HEK293 (cell line): ENCODE data around the gene BOC.

Source experiments
- CTCF ChIA-PET: fragments of 350-600 bp; formaldehyde crosslinking; extraction: SDS; loops from one replicate; lab custom pipeline; 2021; ENCODE audit warnings: antibody characterized with exemption; lab: Yijun Ruan, JAX
- POLR2A ChIA-PET: fragments of 300-600 bp; formaldehyde crosslinking; extraction: SDS; loops from one replicate; lab custom pipeline; 2020; ENCODE audit warnings: antibody characterized with exemption, inconsistent platforms; lab: Yijun Ruan, JAX
- H3K27ac ChIP-seq: fragments of 200-500 bp; sonication (Bioruptor generic); 2 replicates; pipeline ENCODE4 v1.5.1; 2014; ENCODE audit warnings: low read depth, low read length, control low read depth, inconsistent platforms; ENCODE audit errors: extremely low read depth
- H3K36me3 ChIP-seq, 2 experiments: fragments of 200-500 bp in 1 of 2; sonication (Bioruptor generic) in 1 of 2; 1 replicate in 1 of 2; 2 replicates in 1 of 2; pipeline ENCODE4 v1.5.1; 2014 to 2017; ENCODE audit warnings: inconsistent platforms in 2 of 2, low read length in 2 of 2; ENCODE audit not compliant: control insufficient read depth in 2 of 2, insufficient read depth in 1 of 2
- H3K4me1 ChIP-seq: fragments of 200-500 bp; sonication (Bioruptor generic); 2 replicates; pipeline ENCODE4 v1.5.1; 2014; ENCODE audit warnings: mild to moderate bottlenecking, low read length, inconsistent platforms; ENCODE audit not compliant: control insufficient read depth, insufficient read depth
- H3K4me3 ChIP-seq: 2 replicates; pipeline ENCODE4 v1.5.1; 2011; ENCODE audit warnings: low read depth, mild to moderate bottlenecking, control low read depth, low read length, moderate library complexity
- H3K9me3 ChIP-seq: fragments of 200-500 bp; sonication (Bioruptor generic); 2 replicates; pipeline ENCODE4 v1.5.1; 2014; ENCODE audit warnings: low read depth, low read length, inconsistent platforms; ENCODE audit not compliant: control insufficient read depth, insufficient read depth
- KLF1 ChIP-seq: fragments of 450-650 bp; formaldehyde crosslinking; IDR thresholded peaks from 2 replicates; pipeline ENCODE4 v1.5.1; 2016; ENCODE audit warnings: missing biosample characterization, missing genetic modification characterization
- KLF10 ChIP-seq: fragments of 450-650 bp; IDR thresholded peaks from 2 replicates; pipeline ENCODE4 v1.5.1; 2018; ENCODE audit warnings: missing biosample characterization, mild to moderate bottlenecking, missing genetic modification characterization
- MEIS1 ChIP-seq: sonication (generic); formaldehyde crosslinking; IDR thresholded peaks from 2 replicates; pipeline ENCODE4 v1.8.1; 2022; ENCODE audit warnings: missing genetic modification reagents, mild to moderate bottlenecking, borderline replicate concordance
- PATZ1 ChIP-seq: fragments of 450-650 bp; formaldehyde crosslinking; IDR thresholded peaks from 2 replicates; pipeline ENCODE4 v1.5.1; 2016; ENCODE audit warnings: missing biosample characterization, missing genetic modification characterization
- REPIN1 ChIP-seq: fragments of 450-650 bp; formaldehyde crosslinking; IDR thresholded peaks from 2 replicates; pipeline ENCODE4 v1.5.1; 2017; ENCODE audit warnings: missing biosample characterization, missing genetic modification characterization, low read depth
- TCF7L2 ChIP-seq: IDR thresholded peaks from 2 replicates; pipeline ENCODE4 v1.6.1; 2011; ENCODE audit warnings: low read depth, mild to moderate bottlenecking, inconsistent platforms, low read length, moderate library complexity, borderline replicate concordance
- ZBTB1 ChIP-seq: fragments of 450-650 bp; formaldehyde crosslinking; IDR thresholded peaks from 2 replicates; pipeline ENCODE4 v1.5.1; 2016; ENCODE audit warnings: missing biosample characterization, missing genetic modification characterization
- ZBTB21 ChIP-seq: fragments of 450-650 bp; formaldehyde crosslinking; IDR thresholded peaks from 2 replicates; pipeline ENCODE4 v1.5.1; 2017; ENCODE audit warnings: missing biosample characterization, missing genetic modification characterization
- ZNF112 ChIP-seq: fragments of 450-650 bp; formaldehyde crosslinking; IDR thresholded peaks from 2 replicates; pipeline ENCODE4 v1.5.0; 2017; ENCODE audit warnings: missing biosample characterization, missing genetic modification characterization
- ZNF24 ChIP-seq: fragments of 450-650 bp; formaldehyde crosslinking; IDR thresholded peaks from 2 replicates; pipeline ENCODE4 v1.5.1; 2016; ENCODE audit warnings: missing biosample characterization, missing genetic modification characterization
- ZNF335 ChIP-seq: fragments of 450-650 bp; formaldehyde crosslinking; conservative IDR thresholded peaks from 2 replicates; pipeline ENCODE4 v1.5.1; 2016; ENCODE audit warnings: missing biosample characterization, missing genetic modification characterization
- ZNF426 ChIP-seq: fragments of 450-650 bp; formaldehyde crosslinking; IDR thresholded peaks from 2 replicates; pipeline ENCODE4 v1.5.1; 2017; ENCODE audit warnings: missing biosample characterization, missing genetic modification characterization, mild to moderate bottlenecking, inconsistent platforms, moderate library complexity
- ZNF449 ChIP-seq: fragments of 450-650 bp; formaldehyde crosslinking; IDR thresholded peaks from 2 replicates; pipeline ENCODE4 v1.5.1; 2017; ENCODE audit warnings: missing biosample characterization, mild to moderate bottlenecking, missing genetic modification characterization, moderate library complexity
- ZNF561 ChIP-seq: fragments of 450-650 bp; IDR thresholded peaks from 2 replicates; pipeline ENCODE4 v1.5.1; 2018; ENCODE audit warnings: missing biosample characterization, missing genetic modification characterization, borderline replicate concordance
- ZNF660 ChIP-seq: fragments of 450-650 bp; IDR thresholded peaks from 2 replicates; pipeline ENCODE4 v1.5.1; 2018; ENCODE audit warnings: missing biosample characterization, mild to moderate bottlenecking, missing genetic modification characterization
- ZNF670 ChIP-seq: fragments of 450-650 bp; formaldehyde crosslinking; IDR thresholded peaks from 2 replicates; pipeline ENCODE4 v1.5.1; 2016; ENCODE audit warnings: missing biosample characterization, missing genetic modification characterization, low read depth
- ZNF747 ChIP-seq: fragments of 450-650 bp; formaldehyde crosslinking; IDR thresholded peaks from 2 replicates; pipeline ENCODE4 v1.5.1; 2016; ENCODE audit warnings: missing biosample characterization, missing genetic modification characterization
- ZNF830 ChIP-seq: fragments of 450-650 bp; IDR thresholded peaks from 2 replicates; pipeline ENCODE4 v1.5.0; 2018; ENCODE audit warnings: missing biosample characterization, missing genetic modification characterization, low read depth, mild to moderate bottlenecking, moderate library complexity
- TF ChIP-seq, protein P1 (sequence below): fragments of 450-650 bp; formaldehyde crosslinking; IDR thresholded peaks from 2 replicates; pipeline ENCODE4 v1.5.1; 2016; ENCODE audit warnings: missing biosample characterization, missing genetic modification characterization

Gene BOC

GRCh38 chr3:113271594-113272384 lies 60.4 kb downstream of the BOC start:
- POLR2A ChIA-PET, result no interaction called here

GRCh38 chr3:113272385-113272779 lies 61.0 kb downstream of the BOC start:
- TF ChIP-seq TCF7L2 (no peak), ZNF449 (tag by site-specific recombination) (no peak)
- no peaks in the 10 kb centered on the region for H3K4me1 ChIP-seq
- peaks cover 0 to 29% of the 10 kb centered on the region in 2 experiments; a peak in 1 of 3 replicates for H3K36me3 ChIP-seq
- no peaks in the 10 kb centered on the region for H3K9me3 ChIP-seq
- ChIA-PET POLR2A (no interaction called here), CTCF (no interaction called here)
- no peak overlapping the region for H3K27ac ChIP-seq
- no peak overlapping the region for H3K4me3 ChIP-seq

More at GRCh38 chr3:113271594-113272384, 60.4 kb downstream of the BOC start:
- Histone ChIP-seq H3K4me1 (no peaks in the 10 kb centered on the region), H3K27ac (no peak overlapping the region), H3K9me3 (no peaks in the 10 kb centered on the region), H3K4me3 (no peak overlapping the region), H3K36me3 (peaks cover 0 to 29% of the 10 kb centered on the region in 2 experiments; a peak in 1 of 3 replicates)
- CTCF ChIA-PET, result no interaction called here
- no peak for TF ChIP-seq ZBTB21
- no peak for TF ChIP-seq ZBTB1 (tag by site-specific recombination)
- TF ChIP-seq ZNF830 (tag by site-specific recombination), result no peak
- TF ChIP-seq, protein P1, sequence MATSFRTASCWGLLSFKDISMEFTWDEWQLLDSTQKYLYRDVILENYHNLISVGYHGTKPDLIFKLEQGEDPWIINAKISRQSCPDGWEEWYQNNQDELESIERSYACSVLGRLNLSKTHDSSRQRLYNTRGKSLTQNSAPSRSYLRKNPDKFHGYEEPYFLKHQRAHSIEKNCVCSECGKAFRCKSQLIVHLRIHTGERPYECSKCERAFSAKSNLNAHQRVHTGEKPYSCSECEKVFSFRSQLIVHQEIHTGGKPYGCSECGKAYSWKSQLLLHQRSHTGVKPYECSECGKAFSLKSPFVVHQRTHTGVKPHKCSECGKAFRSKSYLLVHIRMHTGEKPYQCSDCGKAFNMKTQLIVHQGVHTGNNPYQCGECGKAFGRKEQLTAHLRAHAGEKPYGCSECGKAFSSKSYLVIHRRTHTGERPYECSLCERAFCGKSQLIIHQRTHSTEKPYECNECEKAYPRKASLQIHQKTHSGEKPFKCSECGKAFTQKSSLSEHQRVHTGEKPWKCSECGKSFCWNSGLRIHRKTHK (tag by site-specific recombination), result no peak
- no peak for TF ChIP-seq REPIN1 (tag by site-specific recombination)
- no peak for TF ChIP-seq ZNF426 (tag by site-specific recombination)
- no peak for TF ChIP-seq ZNF335 (tag by site-specific recombination)
- TF ChIP-seq ZNF670 (tag by site-specific recombination), result no peak
- no peak for TF ChIP-seq PATZ1 (tag by site-specific recombination)
- TF ChIP-seq MEIS1, result no peak
- no peak for TF ChIP-seq ZNF747 (tag by site-specific recombination)
- no peak for TF ChIP-seq ZNF660 (tag by site-specific recombination)
- TF ChIP-seq ZNF561, result no peak
- TF ChIP-seq KLF10, result no peak
- no peak for TF ChIP-seq ZNF24
- TF ChIP-seq KLF1, result no peak
- no peak for TF ChIP-seq ZNF112 (tag by site-specific recombination)
